Panc1 (cell line): ENCODE data around the gene SLC4A5. TPM values are rescaled to one million over a fixed set of nuclear protein-coding genes. Genes with fewer than 3 reads are reported as not detected.

Experiments
- ATAC-seq: fragments of 200-7000 bp; cut with Tn5 transposase; 2 replicates; pipeline ENCODE4 v1.9.1; 2020; ENCODE audit warnings: mild to moderate bottlenecking, moderate library complexity
- BruUV-seq: library from RNA; stranded (reverse); fragments of 400-500 nt; replicated peaks from 2 replicates; lab custom pipeline; 2021; lab: Mats Ljungman, UMichigan
- CTCF ChIA-PET: fragments of 300-600 bp; sonication (Branson Sonifier 250); formaldehyde crosslinking; loops from one replicate; lab custom pipeline; 2022; ENCODE audit warnings: antibody characterized with exemption; lab: Charles Lee
- POLR2A ChIA-PET: fragments of 300-600 bp; sonication (Branson Sonifier 250); formaldehyde crosslinking; loops from one replicate; lab custom pipeline; 2022; ENCODE audit warnings: antibody characterized with exemption; lab: Charles Lee
- DNase-seq: peaks from one replicate; pipeline ENCODE4 v3.0.0-alpha.2; 2010; ENCODE audit warnings: low read depth, low spot score
- H3K27ac ChIP-seq: 2 replicates; pipeline ENCODE4 v1.5.1; 2011; ENCODE audit warnings: mild to moderate bottlenecking, low read length, inconsistent platforms
- H3K27me3 ChIP-seq: fragments of 200-500 bp; sonication (Bioruptor generic); 2 replicates; pipeline ENCODE4 v1.6.0; 2014; ENCODE audit warnings: low read length, inconsistent platforms; ENCODE audit not compliant: control insufficient read depth, insufficient read depth
- H3K36me3 ChIP-seq: fragments of 200-500 bp; sonication (Bioruptor generic); 2 replicates; pipeline ENCODE4 v1.5.1; 2014; ENCODE audit warnings: inconsistent platforms, mild to moderate bottlenecking, low read length, moderate library complexity; ENCODE audit not compliant: control insufficient read depth, insufficient read depth
- H3K4me1 ChIP-seq: 2 replicates; pipeline ENCODE4 v1.5.1; 2011; ENCODE audit warnings: inconsistent platforms, mild to moderate bottlenecking, low read length, moderate library complexity; ENCODE audit not compliant: control insufficient read depth, insufficient read depth
- H3K4me3 ChIP-seq, 2 experiments: 2 replicates each; pipeline ENCODE4 v1.5.1; 2011 to 2012; ENCODE audit warnings: low read depth in 2 of 2, low read length in 2 of 2, mild to moderate bottlenecking in 2 of 2, inconsistent platforms in 1 of 2, moderate library complexity in 1 of 2
- H3K9me3 ChIP-seq: fragments of 200-500 bp; sonication (Bioruptor generic); 2 replicates; pipeline ENCODE4 v1.5.1; 2014; ENCODE audit warnings: low read depth, mild to moderate bottlenecking, inconsistent platforms, low read length, moderate library complexity; ENCODE audit not compliant: control insufficient read depth, insufficient read depth
- CTCF ChIP-seq: fragments of 450-650 bp; IDR thresholded peaks from 2 replicates; pipeline ENCODE4 v1.5.1; 2017; ENCODE audit warnings: mild to moderate bottlenecking
- POLR2AphosphoS5 ChIP-seq: IDR thresholded peaks from 2 replicates; pipeline ENCODE4 v1.6.1; 2012; ENCODE audit warnings: mild to moderate bottlenecking, low read depth, low read length, moderate library complexity
- REST ChIP-seq, 2 experiments: IDR thresholded peaks; 2 replicates each; pipeline ENCODE4 v1.6.1; 2011 to 2012; ENCODE audit warnings: low read depth in 2 of 2, control low read depth in 1 of 2, low read length in 1 of 2, mild to moderate bottlenecking in 1 of 2, moderate library complexity in 1 of 2; ENCODE audit not compliant: insufficient read depth in 1 of 2
- SIN3A ChIP-seq: IDR thresholded peaks from 2 replicates; pipeline ENCODE4 v1.6.1; 2012; ENCODE audit warnings: low read depth, mild to moderate bottlenecking, low read length, moderate library complexity, borderline replicate concordance; ENCODE audit not compliant: insufficient read depth
- TCF7L2 ChIP-seq: IDR thresholded peaks from 2 replicates; pipeline ENCODE4 v1.6.1; 2011; ENCODE audit warnings: mild to moderate bottlenecking, low read depth, low read length, inconsistent platforms
- in situ Hi-C: cut with HindIII; loops from 2 replicates; pipeline ENCODE4 v1.10.0; 2016; ENCODE audit warnings: low sequenced_read_pairs, low pct_unique_long_range_greater_than_20kb
- intact Hi-C: fragments of 100-400 bp; cut with micrococcal nuclease; formaldehyde crosslinking; loops from one replicate; pipeline ENCODE4 v1.10.0; 2022; ENCODE audit not compliant: unreplicated experiment
- total RNA-seq: library from RNA; stranded (reverse); gene quantifications from one replicate; pipeline ENCODE4 v1.2.1, GENCODE V29; 2021; ENCODE audit not compliant: unreplicated experiment

Gene SLC4A5
- total RNA-seq, 1 experiment from 2014 or later, result 1.2 TPM

GRCh38 chr2:74391580-74392448 is 48.6 kb upstream of the SLC4A5 start:
- intact Hi-C loops, result loop anchor here (5.0 kb wide), 1 partner anchor 140 kb away; no protein-coding TSS in a partner anchor

More at GRCh38 chr2:74391580-74392448, 48.6 kb upstream of the SLC4A5 start:
- no TSS peak for BruUV-seq
- peaks cover 8% of the 10 kb centered on the region; the same call in 1 of the 2 replicates for H3K36me3 ChIP-seq
- ChIA-PET CTCF (interaction anchor here (0.6 to 1.0 kb wide), 4 partner anchors 57 to 179 kb away, joined by 3 to 9 read pairs (median 4); no protein-coding TSS in a partner anchor), POLR2A (interaction anchor here (0.6 kb wide), 1 partner anchor 46 kb away, joined by 10 read pairs; no protein-coding TSS in a partner anchor)
- H3K27me3 ChIP-seq, result no peaks in the 10 kb centered on the region
- in situ Hi-C loops, result no loop called here
- ATAC-seq, result peak; percentile 92
- TF ChIP-seq REST (IDR thresholded peaks at IDR 0.05; ENCODE audit: insufficient read depth in 1 of 2, low read depth in 2 of 2, low read length in 1 of 2) (peak in 1 of 2 experiments; percentile 67; a peak in 1 of 4 replicates), TCF7L2 (no peak), CTCF (peak; percentile 99), SIN3A (peak; percentile 49; the same call in 1 of the 2 replicates), POLR2AphosphoS5 (no peak; the same call in none of the 2 replicates)
- H3K4me3 ChIP-seq, result peak overlapping the region; percentile 91 to 99
- peak; percentile 87 for DNase-seq
- H3K27ac ChIP-seq, result peak overlapping the region; percentile 94
- peaks cover 21% of the 10 kb centered on the region for H3K4me1 ChIP-seq
- H3K9me3 ChIP-seq, result no peaks in the 10 kb centered on the region
